ENCODE results near the gene SLC2A13.

GRCh38 chr12:39752482-39753137 is 353.3 kb downstream of the SLC2A13 start:
- no peak for TF ChIP-seq POLR2A (IDR thresholded peaks at IDR 0.05)
- no peak for TF ChIP-seq CTCF (IDR thresholded peaks at IDR 0.05)

Measured in testis (tissue), 2 donors.